GM23248 (cell line): ENCODE measurements around the gene ETFA. TPM values are rescaled to one million over a fixed set of nuclear protein-coding genes. Genes with fewer than 3 reads are reported as not detected.
A peak's percentile ranks its signal among the peaks of the same experiment; 100 is the strongest.

Source experiments
- DNase-seq: peaks from one replicate; pipeline ENCODE4 v3.0.0-alpha.2; 2015
- H2AFZ ChIP-seq: fragments of 200-600 bp; sonication (generic); 2 replicates; pipeline ENCODE4 v1.6.1; 2016; ENCODE audit warnings: antibody characterized with exemption
- H3F3A ChIP-seq: fragments of 200-600 bp; sonication (generic); 2 replicates; pipeline ENCODE4 v1.6.1; 2016; ENCODE audit warnings: mild to moderate bottlenecking, antibody characterized with exemption, mixed run types; ENCODE audit not compliant: insufficient read depth
- H3K27ac ChIP-seq: fragments of 200-600 bp; sonication (generic); 2 replicates; pipeline ENCODE4 v1.5.1; 2016; ENCODE audit warnings: mild to moderate bottlenecking
- H3K27me3 ChIP-seq: fragments of 200-600 bp; sonication (generic); replicated peaks from 2 replicates; pipeline ENCODE4 v1.6.1; 2016; ENCODE audit warnings: mild to moderate bottlenecking; ENCODE audit not compliant: insufficient read depth
- H3K36me3 ChIP-seq: fragments of 200-600 bp; sonication (generic); 2 replicates; pipeline ENCODE4 v1.6.1; 2016; ENCODE audit warnings: low read depth, mild to moderate bottlenecking
- H3K4me1 ChIP-seq: fragments of 200-600 bp; sonication (generic); 2 replicates; pipeline ENCODE4 v1.6.1; 2016; ENCODE audit warnings: mild to moderate bottlenecking; ENCODE audit not compliant: insufficient read depth
- H3K4me2 ChIP-seq: fragments of 200-600 bp; sonication (generic); one replicate; pipeline ENCODE4 v1.6.1; 2016; ENCODE audit warnings: mild to moderate bottlenecking; ENCODE audit not compliant: unreplicated experiment
- H3K4me3 ChIP-seq: fragments of 200-600 bp; sonication (generic); 2 replicates; pipeline ENCODE4 v1.5.1; 2016; ENCODE audit warnings: mild to moderate bottlenecking
- H3K79me2 ChIP-seq: fragments of 200-600 bp; sonication (generic); 2 replicates; pipeline ENCODE4 v1.6.1; 2016; ENCODE audit warnings: mild to moderate bottlenecking; ENCODE audit not compliant: insufficient read depth
- H3K9ac ChIP-seq: fragments of 200-600 bp; sonication (generic); 2 replicates; pipeline ENCODE4 v1.6.1; 2016; ENCODE audit warnings: mild to moderate bottlenecking
- H3K9me2 ChIP-seq: fragments of 200-600 bp; sonication (generic); 2 replicates; pipeline ENCODE4 v1.6.1; 2016; ENCODE audit warnings: mixed run types, mild to moderate bottlenecking, moderate library complexity; ENCODE audit not compliant: insufficient read depth
- H3K9me3 ChIP-seq: fragments of 200-600 bp; sonication (generic); one replicate; pipeline ENCODE4 v1.6.1; 2017; ENCODE audit warnings: low read depth
- H4K20me1 ChIP-seq: fragments of 200-600 bp; sonication (generic); 2 replicates; pipeline ENCODE4 v1.6.0; 2016; ENCODE audit not compliant: insufficient read depth
- EZH2 ChIP-seq: fragments of 200-600 bp; sonication (generic); IDR thresholded peaks from 2 replicates; pipeline ENCODE4 v1.6.1; 2018; ENCODE audit warnings: antibody characterized with exemption, mild to moderate bottlenecking; ENCODE audit not compliant: insufficient read depth, poor library complexity, severe bottlenecking
- EZH2phosphoT487 ChIP-seq: fragments of 200-600 bp; sonication (generic); IDR thresholded peaks from 2 replicates; pipeline ENCODE4 v1.6.1; 2018; ENCODE audit warnings: antibody characterized with exemption, moderate library complexity, mild to moderate bottlenecking, low read depth; ENCODE audit not compliant: insufficient read depth
- WGBS, 2 experiments: methylation state at CpG; one replicate each; pipeline ENCODE4 v1.1.6; 2015 to 2017; ENCODE audit warnings: low lambda C conversion rate in 2 of 2, low coverage in 1 of 2; ENCODE audit errors: missing lambda C conversion rate in 2 of 2; 5-methylcytosine and 5-hydroxymethylcytosine counted together
- in situ Hi-C: fragments of 300-500 bp; cut with MboI; formaldehyde crosslinking; loops from 2 replicates; pipeline ENCODE4 v1.15.0; 2020
- polyA plus RNA-seq: library from polyadenylated mRNA; unstranded; fragments of >200 nt; fragmentation: Nextera tagmentation; extraction: Ambion mirVana; gene quantifications from 2 replicates; pipeline ENCODE4 v1.2.1, GENCODE V29; 2016
- total RNA-seq: library from RNA; depleted of rRNA; stranded (reverse); fragments of >200 nt; shearing (Covaris generic); gene quantifications from 2 replicates; pipeline ENCODE4 v1.2.3, GENCODE V29; 2014

The ETFA gene
- total and polyA plus RNA-seq, 2 experiments from 2014 or later: 94.8 to 141 TPM

- no peak for TF ChIP-seq EZH2phosphoT487
- Histone ChIP-seq H3F3A (peaks cover 7% of the 10 kb centered on the region), H3K27ac (no peak overlapping the region), H2AFZ (no peak overlapping the region), H3K27me3 (no peaks in the 10 kb centered on the region), H3K4me2 (no peak overlapping the region), H3K9me2 (no peaks in the 10 kb centered on the region), H4K20me1 (no peaks in the 10 kb centered on the region), H3K79me2 (no peaks in the 10 kb centered on the region), H3K36me3 (no peaks in the 10 kb centered on the region), H3K9ac (no peak overlapping the region), H3K4me3 (no peak overlapping the region), H3K9me3 (no peaks in the 10 kb centered on the region), H3K4me1 (peaks cover 30% of the 10 kb centered on the region)
- in situ Hi-C loops: no loop called here
- no peak for DNase-seq
- 91 to 96% methylated on average over 8 of the region's 8 CpGs for whole genome bisulfite sequencing, 2 experiments
Measured at GRCh38 chr15:76173317-76173834, 137.9 kb downstream of the ETFA start.

GRCh38 chr15:76172782-76173181, 138.5 kb downstream of the ETFA start:
- no peak overlapping the region for H3K27ac ChIP-seq
- H3K4me2 ChIP-seq: no peak overlapping the region
- H3K27me3 ChIP-seq: no peaks in the 10 kb centered on the region
- H3K9ac ChIP-seq: no peak overlapping the region
- no peak for DNase-seq
- H3K4me1 ChIP-seq: peaks cover 24% of the 10 kb centered on the region
- no peak for TF ChIP-seq EZH2phosphoT487
- TF ChIP-seq EZH2: no peak
- no peaks in the 10 kb centered on the region for H3K36me3 ChIP-seq
- peaks cover 7% of the 10 kb centered on the region for H3F3A ChIP-seq
- H3K9me3 ChIP-seq: no peaks in the 10 kb centered on the region
- in situ Hi-C loops: no loop called here
- no peak overlapping the region for H3K4me3 ChIP-seq
- WGBS, 2 experiments: 60 to 64% methylated on average over 16 of the region's 16 CpGs
- H3K9me2 ChIP-seq: no peaks in the 10 kb centered on the region
- no peaks in the 10 kb centered on the region for H4K20me1 ChIP-seq
- H3K79me2 ChIP-seq: no peaks in the 10 kb centered on the region
- no peak overlapping the region for H2AFZ ChIP-seq

- peak; percentile 56 for DNase-seq
- H3K27me3 ChIP-seq: no peaks in the 10 kb centered on the region
- H3K79me2 ChIP-seq: no peaks in the 10 kb centered on the region
- no peak for TF ChIP-seq EZH2phosphoT487
- no peaks in the 10 kb centered on the region for H4K20me1 ChIP-seq
- no peak overlapping the region for H3K4me3 ChIP-seq
- peak overlapping the region; percentile 19 for H3K4me2 ChIP-seq
- H3F3A ChIP-seq: peaks cover 7% of the 10 kb centered on the region
- peak overlapping the region; percentile 42 for H2AFZ ChIP-seq
- peak overlapping the region; percentile 64 for H3K27ac ChIP-seq
- peak overlapping the region; percentile 41; the same call in 1 of the 2 replicates for H3K9ac ChIP-seq
- WGBS, 2 experiments: 32 to 36% methylated on average over 14 to 16 of the region's 16 CpGs
- H3K9me2 ChIP-seq: no peaks in the 10 kb centered on the region
- H3K4me1 ChIP-seq: peaks cover 17% of the 10 kb centered on the region
- in situ Hi-C loops: no loop called here
- H3K36me3 ChIP-seq: no peaks in the 10 kb centered on the region
- no peaks in the 10 kb centered on the region for H3K9me3 ChIP-seq
Measured at GRCh38 chr15:76169911-76170800, 141.1 kb downstream of the ETFA start.

- no peaks in the 10 kb centered on the region for H3K27me3 ChIP-seq
- no peaks in the 10 kb centered on the region for H3K9me2 ChIP-seq
- TF ChIP-seq EZH2phosphoT487: no peak
- no peak for TF ChIP-seq EZH2
- in situ Hi-C loops: no loop called here
- no peak overlapping the region for H3K27ac ChIP-seq
- peak overlapping the region; percentile 42 for H2AFZ ChIP-seq
- peaks cover 17% of the 10 kb centered on the region for H3K4me1 ChIP-seq
- no peak overlapping the region for H3K4me3 ChIP-seq
- H3F3A ChIP-seq: peaks cover 7% of the 10 kb centered on the region
- peak; percentile 64 for DNase-seq
- H3K36me3 ChIP-seq: no peaks in the 10 kb centered on the region
- no peaks in the 10 kb centered on the region for H4K20me1 ChIP-seq
- no peak overlapping the region for H3K9ac ChIP-seq
- whole genome bisulfite sequencing, 2 experiments: 85 to 90% methylated on average over 4 of the region's 4 CpGs
- H3K9me3 ChIP-seq: no peaks in the 10 kb centered on the region
- H3K4me2 ChIP-seq: no peak overlapping the region
- H3K79me2 ChIP-seq: no peaks in the 10 kb centered on the region
Measured at GRCh38 chr15:76169018-76169417, 142.3 kb downstream of the ETFA start.
